Lower leg skin (tissue), 3 donors: ENCODE data around the gene RPS29.

Source experiments
- CTCF ChIP-seq, 3 donors: fragments of 450-650 bp; IDR thresholded peaks; one replicate each; pipeline ENCODE4 v1.5.1; 2016; ENCODE audit warnings: antibody characterized with exemption in 3 of 3, mild to moderate bottlenecking in 3 of 3, moderate library complexity in 2 of 3
- POLR2A ChIP-seq, 2 donors: fragments of 450-650 bp; IDR thresholded peaks; one replicate each; pipeline ENCODE4 v1.6.1; 2016 to 2017; ENCODE audit warnings: antibody characterized with exemption in 2 of 2, mild to moderate bottlenecking in 1 of 2, moderate library complexity in 1 of 2

GRCh38 chr14:49612671-49613070 is 26.5 kb upstream of the RPS29 start:
- TF ChIP-seq CTCF (IDR thresholded peaks at IDR 0.05) (no peak), POLR2A (IDR thresholded peaks at IDR 0.05) (no peak)
